Fibroblast of lung (primary cell): ENCODE results near the gene RIMS1. TPM values are rescaled to one million over a fixed set of nuclear protein-coding genes. Genes with fewer than 3 reads are reported as not detected.

ENCODE experiments used
- DNase-seq, 2 donors: peaks; one replicate each; pipeline versions ENCODE4 v3.0.0 to v3.0.0-alpha.2; 2010; ENCODE audit warnings: low read depth in 2 of 2
- H2AFZ ChIP-seq: 2 replicates; pipeline ENCODE4 v1.5.1; 2012; ENCODE audit warnings: low read length, control low read depth, inconsistent platforms
- H3K27ac ChIP-seq: 2 replicates; pipeline ENCODE4 v1.5.1; 2011; ENCODE audit warnings: low read length, control low read depth; ENCODE audit not compliant: insufficient read depth
- H3K27me3 ChIP-seq: 2 replicates; pipeline ENCODE4 v1.5.1; 2011; ENCODE audit warnings: mild to moderate bottlenecking, low read length; ENCODE audit not compliant: control insufficient read depth, insufficient read depth
- H3K36me3 ChIP-seq: 2 replicates; pipeline ENCODE4 v1.5.1; 2011; ENCODE audit warnings: low read length; ENCODE audit not compliant: control insufficient read depth, insufficient read depth
- H3K4me1 ChIP-seq: 2 replicates; pipeline ENCODE4 v1.5.1; 2011; ENCODE audit warnings: low read length; ENCODE audit not compliant: control insufficient read depth, insufficient read depth; ENCODE audit errors: extremely low read depth
- H3K4me2 ChIP-seq: 2 replicates; pipeline ENCODE4 v1.5.1; 2011; ENCODE audit warnings: low read length, control low read depth; ENCODE audit not compliant: insufficient read depth; ENCODE audit errors: extremely low read depth
- H3K4me3 ChIP-seq, 4 experiments: fragments of 200-600 bp in 1 of 4; sonication (generic) in 1 of 4; replicated peaks in 1 of 4; 2 replicates each; pipeline ENCODE4 v1.5.1; 2011 to 2016; ENCODE audit warnings: low read length in 4 of 4, low read depth in 3 of 4, mild to moderate bottlenecking in 3 of 4, control low read depth in 2 of 4, inconsistent platforms in 1 of 4, mixed read lengths in 1 of 4; ENCODE audit not compliant: insufficient read depth in 1 of 4; ENCODE audit errors: control extremely low read depth in 1 of 4
- H3K79me2 ChIP-seq: 2 replicates; pipeline ENCODE4 v1.5.1; 2012; ENCODE audit warnings: mild to moderate bottlenecking, low read length, inconsistent platforms; ENCODE audit not compliant: control insufficient read depth, insufficient read depth
- H3K9ac ChIP-seq: 2 replicates; pipeline ENCODE4 v1.5.1; 2011; ENCODE audit warnings: mild to moderate bottlenecking, low read length, control low read depth; ENCODE audit not compliant: insufficient read depth
- H3K9me3 ChIP-seq: 2 replicates; pipeline ENCODE4 v1.5.1; 2012; ENCODE audit warnings: low read depth, low read length; ENCODE audit not compliant: control insufficient read depth, insufficient read depth
- H4K20me1 ChIP-seq: 2 replicates; pipeline ENCODE4 v1.5.1; 2011; ENCODE audit warnings: low read length; ENCODE audit not compliant: control insufficient read depth, insufficient read depth; ENCODE audit errors: extremely low read depth
- EZH2 ChIP-seq: IDR thresholded peaks from 2 replicates; pipeline ENCODE4 v1.5.1; 2012; ENCODE audit warnings: low read length, control low read depth, mild to moderate bottlenecking; ENCODE audit errors: missing control alignments
- polyA plus RNA-seq, 2 donors: library from polyadenylated mRNA; depleted of rRNA in 1 of 2; stranded (reverse) in 1 of 2; unstranded in 1 of 2; fragments of >200 nt; gene quantifications; 2 replicates each; pipeline ENCODE4 v1.2.1, GENCODE V29; 2011 to 2012; ENCODE audit warnings: missing spikeins in 1 of 2
- total RNA-seq: library from RNA; depleted of rRNA; stranded (reverse); fragments of >200 nt; gene quantifications from 2 replicates; pipeline ENCODE4 v1.2.1, GENCODE V29; 2014
- TF ChIP-seq, protein P1 (sequence below), 2 donors: IDR thresholded peaks in 1 of 2; conservative IDR thresholded peaks in 1 of 2; 1 replicate in 1 of 2; 2 replicates in 1 of 2; pipeline ENCODE4 v1.5.1; 2011 to 2012; ENCODE audit warnings: low read length in 2 of 2, control low read depth in 1 of 2, inconsistent platforms in 1 of 2, low read depth in 1 of 2, mild to moderate bottlenecking in 1 of 2

Gene RIMS1
- total and polyA plus RNA-seq, 2 donors (not counting 1 experiment from before 2014, with no cell fraction given) = 1.1 to 2.3 TPM

DNA sequence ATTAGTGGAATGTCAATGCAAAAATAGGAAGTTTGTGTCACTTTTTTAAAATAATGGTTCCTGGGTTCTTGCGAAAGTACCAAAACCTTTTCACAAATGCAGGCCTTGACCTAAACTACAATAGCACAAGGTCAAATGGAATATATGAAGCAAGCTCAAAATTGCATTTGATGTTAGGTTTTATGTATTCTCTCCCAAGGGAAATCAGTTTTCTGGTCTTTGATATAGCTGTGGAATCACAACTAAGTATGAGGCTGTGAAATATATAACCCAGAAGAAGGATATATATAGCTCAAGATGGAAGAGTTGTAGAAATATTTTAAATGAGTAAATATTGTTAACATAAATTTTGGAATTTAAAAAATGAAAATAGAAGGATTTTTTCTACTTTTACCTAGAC, 327.3 kb downstream of the RIMS1 start:
- Histone ChIP-seq H3K9me3 (no peaks in the 10 kb centered on the region), H3K79me2 (no peaks in the 10 kb centered on the region), H3K27me3 (no peaks in the 10 kb centered on the region), H3K27ac (no peak overlapping the region), H3K4me2 (no peak overlapping the region), H4K20me1 (no peaks in the 10 kb centered on the region), H3K4me3 (no peak overlapping the region), H3K4me1 (no peaks in the 10 kb centered on the region), H3K9ac (no peak overlapping the region), H3K36me3 (no peaks in the 10 kb centered on the region), H2AFZ (no peak overlapping the region)
- TF ChIP-seq, protein P1, sequence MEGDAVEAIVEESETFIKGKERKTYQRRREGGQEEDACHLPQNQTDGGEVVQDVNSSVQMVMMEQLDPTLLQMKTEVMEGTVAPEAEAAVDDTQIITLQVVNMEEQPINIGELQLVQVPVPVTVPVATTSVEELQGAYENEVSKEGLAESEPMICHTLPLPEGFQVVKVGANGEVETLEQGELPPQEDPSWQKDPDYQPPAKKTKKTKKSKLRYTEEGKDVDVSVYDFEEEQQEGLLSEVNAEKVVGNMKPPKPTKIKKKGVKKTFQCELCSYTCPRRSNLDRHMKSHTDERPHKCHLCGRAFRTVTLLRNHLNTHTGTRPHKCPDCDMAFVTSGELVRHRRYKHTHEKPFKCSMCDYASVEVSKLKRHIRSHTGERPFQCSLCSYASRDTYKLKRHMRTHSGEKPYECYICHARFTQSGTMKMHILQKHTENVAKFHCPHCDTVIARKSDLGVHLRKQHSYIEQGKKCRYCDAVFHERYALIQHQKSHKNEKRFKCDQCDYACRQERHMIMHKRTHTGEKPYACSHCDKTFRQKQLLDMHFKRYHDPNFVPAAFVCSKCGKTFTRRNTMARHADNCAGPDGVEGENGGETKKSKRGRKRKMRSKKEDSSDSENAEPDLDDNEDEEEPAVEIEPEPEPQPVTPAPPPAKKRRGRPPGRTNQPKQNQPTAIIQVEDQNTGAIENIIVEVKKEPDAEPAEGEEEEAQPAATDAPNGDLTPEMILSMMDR (conservative IDR thresholded peaks at IDR 0.05 in 1 of 2, IDR thresholded peaks at IDR 0.05 in 1 of 2; ENCODE audit: low read depth in 1 of 2, low read length in 2 of 2) = no peak
- TF ChIP-seq EZH2 = no peak
- DNase-seq = no peak

DNA sequence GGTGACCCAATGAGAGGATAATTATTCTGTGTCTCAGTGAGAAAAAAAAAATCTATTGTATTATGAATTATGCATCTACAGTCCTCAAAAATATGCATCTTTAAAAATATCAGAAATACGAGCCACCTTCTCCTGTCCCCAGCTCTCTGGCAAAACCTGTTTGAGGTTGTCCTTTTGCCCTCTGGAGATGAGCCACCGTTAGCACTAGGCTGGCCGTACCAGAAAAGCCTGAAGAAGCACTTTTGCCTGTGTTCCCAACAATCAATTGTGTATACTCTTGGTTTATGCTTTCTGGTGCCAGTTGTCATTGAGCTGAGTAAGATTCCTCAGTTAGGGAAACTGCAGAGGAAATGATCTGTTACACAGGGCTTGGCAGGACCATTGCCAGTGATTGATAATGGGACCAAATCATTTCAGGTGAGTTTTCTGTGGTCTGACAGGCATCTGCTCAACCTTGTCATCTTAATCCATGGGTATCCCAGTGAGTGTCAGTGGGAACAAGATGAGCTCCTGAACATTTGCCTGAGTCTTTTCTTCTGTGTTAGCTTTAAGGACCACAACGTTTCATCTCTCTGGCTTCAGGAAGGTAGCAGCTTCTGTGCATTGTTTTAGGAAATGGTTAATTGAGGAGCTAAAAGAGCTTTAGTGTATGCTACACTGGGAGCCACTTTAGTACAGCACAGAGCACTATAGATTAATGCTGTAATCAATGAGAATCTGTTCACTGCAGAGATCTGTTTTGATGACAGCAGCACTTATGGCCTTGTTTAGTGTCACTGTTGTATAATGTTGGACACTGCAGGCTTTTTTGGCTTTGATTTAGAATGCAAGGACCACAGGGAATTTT, 330.1 kb downstream of the RIMS1 start:
- Histone ChIP-seq H3K4me1 (no peaks in the 10 kb centered on the region), H4K20me1 (no peaks in the 10 kb centered on the region), H3K27me3 (no peaks in the 10 kb centered on the region), H3K4me2 (no peak overlapping the region), H3K9me3 (no peaks in the 10 kb centered on the region), H3K27ac (no peak overlapping the region), H3K9ac (no peak overlapping the region), H3K4me3 (no peak overlapping the region), H3K36me3 (no peaks in the 10 kb centered on the region), H3K79me2 (no peaks in the 10 kb centered on the region), H2AFZ (no peak overlapping the region)
- TF ChIP-seq, protein P1 (conservative IDR thresholded peaks at IDR 0.05 in 1 of 2, IDR thresholded peaks at IDR 0.05 in 1 of 2; ENCODE audit: low read depth in 1 of 2, low read length in 2 of 2) = no peak
- no peak for TF ChIP-seq EZH2
- no peak for DNase-seq

DNA sequence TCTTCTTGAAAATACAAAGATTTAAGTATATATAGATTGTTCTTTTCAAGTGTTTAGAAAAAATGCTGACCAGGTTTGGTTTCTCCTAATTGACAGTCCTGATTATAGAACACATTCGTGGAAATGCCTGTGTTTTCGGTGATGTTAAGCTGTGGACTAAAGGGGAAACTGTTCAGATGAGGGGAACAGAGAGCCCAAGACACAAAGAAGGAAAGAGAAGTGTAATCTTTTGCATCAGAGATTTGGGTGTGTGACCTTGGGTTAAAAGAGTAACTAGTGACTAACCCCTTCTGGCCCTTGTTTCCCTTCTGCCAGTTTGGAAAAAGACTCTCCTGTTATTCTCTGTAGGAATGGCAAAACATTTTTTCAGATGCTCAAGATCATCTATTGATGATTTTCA, 331.3 kb downstream of the RIMS1 start:
- Histone ChIP-seq H3K9ac (no peak overlapping the region), H3K9me3 (no peaks in the 10 kb centered on the region), H3K4me1 (no peaks in the 10 kb centered on the region), H2AFZ (no peak overlapping the region), H3K4me3 (no peak overlapping the region), H4K20me1 (no peaks in the 10 kb centered on the region), H3K4me2 (no peak overlapping the region), H3K27ac (no peak overlapping the region), H3K79me2 (no peaks in the 10 kb centered on the region), H3K36me3 (no peaks in the 10 kb centered on the region), H3K27me3 (no peaks in the 10 kb centered on the region)
- no peak for DNase-seq
- TF ChIP-seq, protein P1 (conservative IDR thresholded peaks at IDR 0.05 in 1 of 2, IDR thresholded peaks at IDR 0.05 in 1 of 2; ENCODE audit: low read depth in 1 of 2, low read length in 2 of 2) = no peak
- TF ChIP-seq EZH2 = no peak
